ENCODE measurements around the gene BAAT.
A peak's percentile ranks its signal among the peaks of the same experiment; 100 is the strongest.

BAAT gene

GRCh38 chr9:101398930-101399642, 14.3 kb upstream of the BAAT start:
- DNase-seq (ENCODE audit: extremely low read depth in 1 of 2, low read depth in 1 of 2), result no peak

GRCh38 chr9:101398068-101398929, 13.5 kb upstream of the BAAT start, which contains the start of the genes MRPL50 and ZNF189:
Gene MRPL50 (minus strand): TSS chr9:101398618. CDS start chr9:101398592, 26 bp downstream.
Gene ZNF189 (plus strand): TSS chr9:101398851. CDS start chr9:101399157, 306 bp downstream.
- peak; percentile 85 to 96 for DNase-seq (ENCODE audit: extremely low read depth in 1 of 2, low read depth in 1 of 2)

- DNase-seq (ENCODE audit: extremely low read depth in 1 of 2, low read depth in 1 of 2), result no peak
These were observed 12.9 kb upstream of the BAAT start for GRCh38 chr9:101397746-101398067.

- no peak for DNase-seq (ENCODE audit: extremely low read depth in 1 of 2, low read depth in 1 of 2)
These were observed 9.9 kb upstream of the BAAT start for GRCh38 chr9:101394687-101395086.

- no peak for DNase-seq (ENCODE audit: extremely low read depth in 1 of 2, low read depth in 1 of 2)
These were observed 8.3 kb upstream of the BAAT start for GRCh38 chr9:101393135-101393534.

GRCh38 chr9:101388507-101388993, 3.7 kb upstream of the BAAT start:
- no peak for DNase-seq (ENCODE audit: extremely low read depth in 1 of 2, low read depth in 1 of 2)

GRCh38 chr9:101387871-101388506, 3.2 kb upstream of the BAAT start:
- no peak for DNase-seq (ENCODE audit: extremely low read depth in 1 of 2, low read depth in 1 of 2)

GRCh38 chr9:101383361-101383760, 1.4 kb downstream of the BAAT start:
- DNase-seq (ENCODE audit: extremely low read depth in 1 of 2, low read depth in 1 of 2), result no peak

GRCh38 chr9:101381833-101382342, 2.9 kb downstream of the BAAT start:
- DNase-seq (ENCODE audit: extremely low read depth in 1 of 2, low read depth in 1 of 2), result no peak

GRCh38 chr9:101381118-101381517, 3.7 kb downstream of the BAAT start:
- no peak for DNase-seq (ENCODE audit: extremely low read depth in 1 of 2, low read depth in 1 of 2)

- no peak for DNase-seq (ENCODE audit: extremely low read depth in 1 of 2, low read depth in 1 of 2)
These were observed 4.5 kb downstream of the BAAT start for GRCh38 chr9:101380295-101380694.

- no peak for DNase-seq (ENCODE audit: extremely low read depth in 1 of 2, low read depth in 1 of 2)
These were observed 8.5 kb downstream of the BAAT start for GRCh38 chr9:101376111-101376848.

GRCh38 chr9:101375546-101375945, 9.3 kb downstream of the BAAT start:
- DNase-seq (ENCODE audit: extremely low read depth in 1 of 2, low read depth in 1 of 2), result no peak

GRCh38 chr9:101372327-101373118, 12.3 kb downstream of the BAAT start:
- DNase-seq (ENCODE audit: extremely low read depth in 1 of 2, low read depth in 1 of 2), result no peak

- no peak for DNase-seq (ENCODE audit: extremely low read depth in 1 of 2, low read depth in 1 of 2)
These were observed 13.0 kb downstream of the BAAT start for GRCh38 chr9:101371813-101372212.

GRCh38 chr9:101369884-101370531, 14.8 kb downstream of the BAAT start:
- no peak for DNase-seq (ENCODE audit: extremely low read depth in 1 of 2, low read depth in 1 of 2)

GRCh38 chr9:101369286-101369685, 15.5 kb downstream of the BAAT start:
- DNase-seq (ENCODE audit: extremely low read depth in 1 of 2, low read depth in 1 of 2), result no peak

GRCh38 chr9:101367323-101367722, 17.5 kb downstream of the BAAT start:
- no peak for DNase-seq (ENCODE audit: extremely low read depth in 1 of 2, low read depth in 1 of 2)

- DNase-seq (ENCODE audit: extremely low read depth in 1 of 2, low read depth in 1 of 2), result no peak
These were observed 18.6 kb downstream of the BAAT start for GRCh38 chr9:101366038-101366756.
